ENCODE data around the gene NCLN.
"Not testable (repeated sequence)": the region's sequence is repeated elsewhere in the genome, so short reads cannot be mapped to it uniquely, and the experiment has no call there.

Gene NCLN

DNA sequence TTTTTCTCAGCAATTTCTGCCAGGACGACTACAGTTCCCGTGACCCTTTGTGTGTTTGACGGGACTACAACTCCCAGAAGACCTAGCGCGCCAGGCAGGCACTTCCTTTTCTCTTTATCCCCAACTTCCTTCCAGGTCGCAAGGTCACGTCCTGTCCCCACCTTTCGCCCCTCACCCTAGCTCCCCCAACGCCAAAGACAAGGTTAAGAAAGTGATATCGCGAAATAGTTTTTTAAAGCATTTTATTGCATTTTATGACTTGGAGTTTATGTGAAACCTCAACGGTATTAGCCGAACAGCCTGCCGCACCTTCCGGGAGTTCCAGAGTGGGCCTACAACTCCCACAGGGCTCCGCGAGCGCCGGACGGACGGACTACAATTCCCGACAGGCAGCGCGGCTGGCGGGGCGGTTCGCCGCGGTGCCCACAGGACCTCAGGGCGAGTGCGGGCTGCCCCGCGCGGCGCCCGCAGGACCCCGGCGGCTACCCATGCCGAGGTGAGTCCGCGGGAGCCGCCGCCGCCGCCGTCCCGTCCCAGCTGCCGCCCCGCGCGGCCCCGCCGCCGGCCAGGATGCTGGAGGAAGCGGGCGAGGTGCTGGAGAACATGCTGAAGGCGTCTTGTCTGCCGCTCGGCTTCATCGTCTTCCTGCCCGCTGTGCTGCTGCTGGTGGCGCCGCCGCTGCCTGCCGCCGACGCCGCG, at the start of gene NCLN:
Gene NCLN (plus strand): TSS at position 470 of the 699 bp plus-strand sequence. CDS start 101 bp downstream, at position 571.
- peak; percentile 91 for DNase-seq (ENCODE audit: low read depth)

GRCh38 chr19:3135961-3136683, 49.6 kb upstream of the NCLN start, which contains the start of gene GNA15:
TSS of gene GNA15 (plus strand) at chr19:3136033. CDS start at chr19:3136451, 418 bp downstream.
- DNase-seq (ENCODE audit: low read depth) = no peak

- no peak for DNase-seq (ENCODE audit: low read depth)
Measured at GRCh38 chr19:3136684-3137055, 49.1 kb upstream of the NCLN start.

DNA sequence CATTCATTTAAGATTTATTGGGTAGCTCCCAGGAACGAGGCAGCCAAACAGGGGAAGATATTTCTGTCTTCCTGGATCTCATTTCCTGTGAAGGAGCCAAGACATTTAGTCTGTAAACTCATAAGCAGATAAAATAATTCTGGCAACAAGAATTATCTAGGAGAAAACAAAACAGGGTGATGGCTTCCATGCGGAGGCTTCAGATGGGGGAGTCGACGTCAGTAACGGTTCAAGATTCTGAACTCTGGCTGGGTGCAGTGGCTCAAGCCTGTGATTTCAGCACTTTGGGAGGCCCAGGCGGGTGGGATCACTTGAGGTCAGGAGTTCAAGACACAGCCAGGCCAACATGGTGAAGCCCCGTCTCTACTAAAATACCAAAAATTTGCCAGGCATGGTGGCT, 48.6 kb upstream of the NCLN start:
- DNase-seq (ENCODE audit: low read depth) = no peak

- DNase-seq (ENCODE audit: low read depth) = no peak
Measured at GRCh38 chr19:3138268-3138667, 47.5 kb upstream of the NCLN start.

DNA sequence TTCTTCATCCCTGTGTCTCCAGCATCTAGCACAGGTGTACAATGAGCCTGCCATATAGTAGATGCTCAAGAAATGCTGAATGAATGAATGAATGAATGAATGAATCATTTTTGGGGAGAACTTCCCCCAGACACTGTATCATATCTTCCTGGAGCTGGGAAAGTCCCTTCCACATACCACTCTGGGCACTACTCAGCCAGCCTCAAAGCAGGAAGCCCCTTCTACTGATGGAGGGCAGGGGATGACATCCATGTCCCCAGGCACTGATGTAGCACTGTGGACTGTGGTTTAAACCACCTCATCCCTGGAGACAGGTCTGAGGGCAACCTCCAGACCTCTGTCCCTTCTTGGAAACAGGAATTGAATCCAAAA, 45.1 kb upstream of the NCLN start:
- DNase-seq (ENCODE audit: low read depth) = no peak

GRCh38 chr19:3142292-3142670, 43.4 kb upstream of the NCLN start:
- DNase-seq (ENCODE audit: low read depth) = peak; percentile 92

DNA sequence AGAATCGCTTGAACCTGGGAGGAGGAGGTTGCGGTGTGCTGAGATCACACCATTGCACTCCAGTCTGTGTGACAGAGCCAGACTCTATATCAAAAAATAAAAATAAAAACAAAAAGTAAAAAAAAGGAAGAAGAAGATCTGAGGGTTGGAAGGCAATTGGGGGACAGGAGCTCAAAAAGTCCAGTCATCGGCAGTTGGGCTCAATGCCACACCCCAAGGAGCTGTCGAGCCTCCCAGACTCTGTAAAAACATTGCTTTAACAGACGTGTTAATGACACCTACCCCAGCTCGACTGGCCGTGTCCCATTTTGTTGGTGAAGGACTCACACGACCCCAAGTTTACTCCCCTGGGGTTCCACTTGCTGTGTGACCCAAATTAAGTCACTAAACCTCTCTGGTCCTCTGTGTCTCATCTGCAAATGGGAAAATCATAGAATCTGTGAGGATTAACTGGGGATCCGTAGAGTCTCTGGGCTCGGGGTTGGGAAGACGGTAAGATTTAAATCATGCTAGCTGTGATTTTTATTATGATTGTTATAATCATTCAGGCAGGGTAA, 42.9 kb upstream of the NCLN start:
- no peak for DNase-seq (ENCODE audit: low read depth)

GRCh38 chr19:3145909-3146676, 39.6 kb upstream of the NCLN start:
- DNase-seq (ENCODE audit: low read depth) = no peak

DNA sequence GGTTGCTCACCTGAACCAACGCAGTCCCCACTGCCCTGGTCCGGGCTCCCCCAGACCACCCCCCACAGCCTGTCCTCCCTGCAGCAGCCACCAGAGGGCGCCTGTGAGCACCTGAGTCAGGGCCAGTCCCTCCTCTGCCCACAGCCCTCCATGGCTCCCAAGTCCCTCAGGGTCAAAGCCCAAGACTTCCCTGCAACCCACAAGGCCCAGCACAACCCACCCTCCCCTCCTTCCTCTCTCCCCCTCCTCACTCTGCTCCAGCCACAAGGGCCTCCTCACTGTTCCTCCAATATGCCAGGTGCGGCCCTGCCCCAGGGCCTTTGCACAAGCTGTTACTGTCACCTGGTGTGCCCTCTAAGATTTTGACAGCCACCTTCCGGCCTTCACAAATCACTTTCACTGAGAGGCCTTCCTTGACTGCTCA, 39.0 kb upstream of the NCLN start:
- DNase-seq (ENCODE audit: low read depth) = no peak

DNA sequence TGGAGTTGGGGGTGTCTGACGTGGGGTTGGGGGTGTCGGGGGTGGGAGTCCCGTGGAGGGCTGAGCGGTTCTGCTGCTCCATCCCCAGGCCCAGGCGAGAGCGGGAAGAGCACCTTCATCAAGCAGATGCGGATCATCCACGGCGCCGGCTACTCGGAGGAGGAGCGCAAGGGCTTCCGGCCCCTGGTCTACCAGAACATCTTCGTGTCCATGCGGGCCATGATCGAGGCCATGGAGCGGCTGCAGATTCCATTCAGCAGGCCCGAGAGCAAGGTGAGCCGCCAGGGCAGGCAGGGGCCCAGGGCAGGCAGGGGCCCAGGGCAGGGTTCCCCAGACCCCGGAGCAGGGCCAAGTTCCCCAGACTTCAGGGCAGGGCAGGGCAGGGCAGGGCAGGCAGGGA, 37.2 kb upstream of the NCLN start:
- DNase-seq (ENCODE audit: low read depth) = no peak

- no peak for DNase-seq (ENCODE audit: low read depth)
Measured at GRCh38 chr19:3149089-3149488, 36.6 kb upstream of the NCLN start.

GRCh38 chr19:3149526-3150505, 35.9 kb upstream of the NCLN start:
- no peak for DNase-seq (ENCODE audit: low read depth)

DNA sequence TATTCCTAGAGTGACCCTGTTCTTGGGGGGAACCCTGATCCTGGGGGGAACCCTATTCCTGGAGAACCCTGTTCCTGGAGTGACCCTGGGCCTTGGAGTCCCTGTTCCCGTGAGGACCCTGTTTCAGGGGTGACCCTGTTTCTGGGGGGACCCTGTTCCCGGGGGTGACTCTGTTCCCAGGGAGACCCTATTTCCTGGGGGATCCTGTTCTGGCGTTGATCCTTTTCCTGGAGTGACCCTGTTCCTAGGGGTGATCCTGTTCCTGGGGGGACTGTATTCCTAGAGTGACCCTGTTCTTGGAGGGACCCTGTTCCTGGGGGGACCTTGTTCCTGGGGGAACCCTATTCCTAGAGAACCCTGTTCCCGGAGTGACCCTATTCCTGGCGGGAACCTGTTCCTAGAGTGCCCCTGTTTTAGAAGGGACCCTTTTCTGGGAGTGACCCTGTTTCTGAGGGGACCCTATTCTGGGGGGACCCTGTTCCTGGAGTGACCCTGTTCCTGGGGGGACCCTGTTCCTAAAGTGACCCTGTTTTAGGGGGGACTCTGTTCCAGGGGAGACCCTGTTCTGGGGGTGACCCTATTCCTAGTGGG, 34.9 kb upstream of the NCLN start:
- DNase-seq (ENCODE audit: low read depth) = no peak

- DNase-seq (ENCODE audit: low read depth) = no peak
Measured at GRCh38 chr19:3151563-3152418, 33.9 kb upstream of the NCLN start.

- no peak for DNase-seq (ENCODE audit: low read depth)
Measured at GRCh38 chr19:3152419-3152780, 33.3 kb upstream of the NCLN start.

DNA sequence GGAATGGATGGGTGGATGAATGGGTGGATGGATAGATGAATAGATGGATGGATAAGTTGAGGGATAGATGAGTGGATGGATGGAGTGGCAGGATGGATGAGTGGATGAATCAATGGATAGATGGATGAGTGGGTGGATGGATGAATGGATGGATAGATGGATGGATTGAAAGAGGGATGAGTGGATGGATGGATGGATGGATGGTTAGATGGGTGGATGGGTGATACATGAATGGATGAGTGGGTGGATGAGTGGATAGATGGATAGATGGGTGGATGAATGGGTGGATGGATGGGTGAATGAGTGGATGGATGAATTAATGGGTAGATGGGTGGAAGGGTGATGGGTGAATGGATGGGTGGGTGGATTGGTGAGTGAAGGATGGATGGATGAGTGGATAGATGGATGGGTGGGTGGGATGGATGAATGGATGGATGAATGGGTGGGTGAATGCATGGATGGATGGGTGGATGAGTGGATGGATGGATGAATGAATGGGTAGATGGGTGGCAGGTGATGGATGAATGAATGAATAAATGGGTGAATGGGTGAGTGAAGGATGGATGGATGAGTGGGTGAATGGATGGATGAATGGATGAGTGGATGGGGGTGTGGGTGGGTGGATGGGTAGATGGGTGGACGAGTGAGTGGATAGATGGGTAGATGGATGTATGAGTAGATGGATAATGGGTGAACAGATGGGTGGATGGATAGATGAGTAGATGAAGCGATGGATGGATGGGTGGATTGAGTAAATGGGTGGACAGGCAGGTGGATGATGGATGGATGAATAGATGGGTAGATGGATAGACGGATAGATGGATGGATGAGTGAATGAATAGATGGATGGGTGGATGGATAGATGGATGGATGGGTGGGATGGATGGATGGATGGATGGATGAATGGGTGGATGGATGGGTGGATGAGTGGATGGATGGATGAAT, 32.2 kb upstream of the NCLN start:
- no peak for DNase-seq (ENCODE audit: low read depth)

- not testable (repeated sequence) for DNase-seq (ENCODE audit: low read depth)
Measured at GRCh38 chr19:3154447-3154846, 31.3 kb upstream of the NCLN start.

All from stromal cell of bone marrow (primary cell).